GM18498 (cell line): Measurements from ENCODE around the gene METRNL.
"Not testable (repeated sequence)": the region's sequence is repeated elsewhere in the genome, so short reads cannot be mapped to it uniquely, and the experiment has no call there.

Experiments
- ATAC-seq: cut with Tn5 transposase; IDR thresholded peaks from one replicate; pipeline ENCODE4 v1.9.1; 2021; ENCODE audit warnings: mild to moderate bottlenecking, moderate library complexity; ENCODE audit not compliant: unreplicated experiment

METRNL gene

DNA sequence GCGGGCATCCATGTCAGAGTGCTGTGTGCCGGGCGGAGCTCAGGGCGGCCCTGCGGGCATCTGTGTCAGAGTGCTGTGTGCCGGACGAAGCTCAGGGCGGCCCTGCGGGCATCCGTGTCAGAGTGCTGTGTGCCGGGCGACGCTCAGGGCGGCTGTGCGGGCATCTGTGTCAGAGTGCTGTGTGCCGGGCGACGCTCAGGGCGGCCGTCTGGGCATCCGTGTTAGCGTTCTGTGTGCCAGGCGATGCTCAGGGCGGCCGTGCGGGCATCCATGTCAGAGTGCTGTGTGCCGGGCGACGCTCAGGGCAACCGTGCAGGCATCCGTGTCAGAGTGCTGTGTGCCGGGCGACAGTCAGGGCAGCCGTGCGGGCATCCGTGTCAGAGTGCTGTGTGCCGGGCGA is 55.0 kb downstream of the METRNL start:
- not testable (repeated sequence) for ATAC-seq

DNA sequence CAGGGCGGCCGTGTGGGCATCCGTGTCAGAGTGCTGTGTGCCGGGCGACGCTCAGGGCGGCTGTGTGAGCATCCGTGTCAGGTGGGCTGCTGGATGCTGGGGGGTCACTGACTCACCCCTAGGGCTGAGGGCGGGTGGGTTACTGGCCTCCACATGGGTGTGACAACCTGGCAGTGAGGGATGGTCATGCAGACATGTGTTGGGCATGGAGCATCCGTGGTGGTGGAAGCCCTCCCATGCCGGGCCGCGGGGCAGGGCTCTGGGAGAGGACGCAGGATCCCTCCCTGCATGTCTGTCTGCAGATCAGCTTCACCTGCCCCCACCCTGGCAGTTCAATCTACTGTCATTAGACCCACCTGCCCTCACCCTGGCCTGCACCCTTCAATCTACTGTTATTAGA is 56.3 kb downstream of the METRNL start:
- no peak for ATAC-seq

GRCh38 chr17:83136156-83136555 is 56.7 kb downstream of the METRNL start:
- no peak for ATAC-seq

DNA sequence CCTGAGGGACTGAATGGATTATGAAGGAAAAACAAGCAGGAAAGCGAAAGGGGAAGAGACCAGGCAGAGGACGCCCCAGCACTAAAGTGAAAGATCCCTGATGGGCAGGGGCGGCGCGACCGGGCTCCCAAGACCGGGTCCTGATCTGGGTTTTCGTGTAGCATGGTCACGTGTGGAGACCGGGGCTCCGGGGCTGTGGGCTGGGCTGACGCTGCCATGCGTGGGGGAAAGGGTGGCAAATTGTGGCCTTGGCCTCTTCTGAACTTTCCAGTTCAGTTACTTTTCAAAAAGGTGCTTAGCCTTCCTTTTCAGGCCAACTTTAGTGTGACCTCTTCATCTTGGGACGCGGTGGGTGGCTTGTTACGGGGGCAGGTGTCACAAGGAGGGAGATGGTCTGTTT is 57.5 kb downstream of the METRNL start:
- ATAC-seq: no peak

GRCh38 chr17:83137523-83137922 is 58.1 kb downstream of the METRNL start:
- no peak for ATAC-seq

DNA sequence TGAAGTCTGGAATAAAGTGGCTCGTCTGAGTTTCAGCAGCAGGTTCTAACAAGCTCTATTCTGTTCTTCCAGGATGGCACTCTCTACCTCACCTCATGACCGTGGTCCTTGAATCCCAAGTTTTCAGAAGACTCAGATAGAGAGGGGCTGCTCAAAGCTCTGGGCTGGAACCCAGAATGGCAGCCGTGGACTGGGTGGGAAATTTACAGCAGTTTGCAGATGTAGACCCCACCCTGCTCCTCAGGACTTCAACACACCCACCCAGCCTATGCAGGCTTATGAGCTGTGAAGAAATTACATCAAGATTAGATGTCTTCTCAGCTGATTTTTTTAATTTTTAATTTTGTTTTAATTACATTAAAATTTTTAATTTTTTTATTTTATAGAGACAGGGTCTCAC is 59.4 kb downstream of the METRNL start:
- no peak for ATAC-seq

DNA sequence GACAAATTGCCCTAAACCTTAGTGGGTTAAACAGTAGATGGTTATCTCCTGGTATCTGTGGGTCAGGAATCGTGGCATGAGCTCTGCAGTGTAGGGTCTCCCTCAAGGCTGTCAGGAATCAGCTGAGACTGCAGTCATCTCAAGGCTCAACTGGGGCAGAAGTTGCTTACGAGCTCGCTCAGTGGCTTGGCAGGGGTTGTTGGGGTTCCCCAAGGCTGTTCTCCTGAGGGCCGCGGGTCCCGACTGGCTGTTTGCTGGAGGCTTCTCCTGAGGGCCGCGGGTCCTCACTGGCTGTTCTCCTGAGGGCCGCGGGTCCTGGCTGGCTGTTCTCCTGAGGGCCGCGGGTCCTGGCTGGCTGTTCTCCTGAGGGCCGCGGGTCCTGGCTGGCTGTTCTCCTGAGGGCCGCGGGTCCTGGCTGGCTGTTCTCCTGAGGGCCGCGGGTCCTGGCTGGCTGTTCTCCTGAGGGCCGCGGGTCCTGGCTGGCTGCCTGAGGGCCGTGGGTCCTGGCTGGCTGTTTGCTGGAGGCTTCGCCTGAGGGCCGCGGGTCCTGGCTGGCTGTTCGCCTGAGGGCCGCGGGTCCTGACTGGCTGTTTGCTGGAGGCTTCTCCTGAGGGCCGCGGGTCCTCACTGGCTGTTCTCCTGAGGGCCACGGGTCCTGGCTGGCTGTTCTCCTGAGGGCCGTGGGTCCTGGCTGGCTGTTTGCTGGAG is 60.3 kb downstream of the METRNL start:
- ATAC-seq: not testable (repeated sequence)

GRCh38 chr17:83140249-83140566 is 60.8 kb downstream of the METRNL start:
- not testable (repeated sequence) for ATAC-seq

DNA sequence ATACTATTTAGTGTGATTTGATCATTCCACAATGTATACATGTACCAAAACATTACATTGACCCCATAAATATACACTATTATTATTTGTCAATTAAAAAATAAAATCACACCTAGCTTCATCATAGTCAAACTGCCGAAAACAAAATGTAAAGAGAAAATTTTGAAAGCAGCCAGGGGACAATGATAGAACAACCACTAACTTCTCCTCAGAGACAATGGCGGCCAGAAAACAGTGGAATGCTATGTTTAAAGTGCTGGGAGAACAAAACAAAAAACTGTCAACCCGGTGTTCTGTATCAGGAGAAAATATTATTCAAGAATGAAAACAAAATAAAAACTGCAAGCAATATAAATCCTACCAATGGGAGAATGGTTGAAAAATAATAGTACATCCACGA is 63.2 kb downstream of the METRNL start:
- no peak for ATAC-seq

- ATAC-seq: no peak
Measured at GRCh38 chr17:83143817-83144231, 64.4 kb downstream of the METRNL start.
